Fibroblast of mammary gland (primary cell): Measurements from ENCODE around the gene TREML4.

Experiments used
- DNase-seq: peaks from one replicate; pipeline ENCODE4 v3.0.0-alpha.2; 2010; ENCODE audit warnings: low read depth
- H3K4me3 ChIP-seq: 2 replicates; pipeline ENCODE4 v1.5.1; 2011; ENCODE audit warnings: low read depth, mild to moderate bottlenecking, low read length, moderate library complexity; ENCODE audit not compliant: control insufficient read depth
- TF ChIP-seq, protein P1 (sequence below): conservative IDR thresholded peaks from 2 replicates; pipeline ENCODE4 v1.5.1; 2011; ENCODE audit warnings: low read depth, low read length, inconsistent platforms; ENCODE audit not compliant: control insufficient read depth, insufficient read depth

TREML4 gene

DNA sequence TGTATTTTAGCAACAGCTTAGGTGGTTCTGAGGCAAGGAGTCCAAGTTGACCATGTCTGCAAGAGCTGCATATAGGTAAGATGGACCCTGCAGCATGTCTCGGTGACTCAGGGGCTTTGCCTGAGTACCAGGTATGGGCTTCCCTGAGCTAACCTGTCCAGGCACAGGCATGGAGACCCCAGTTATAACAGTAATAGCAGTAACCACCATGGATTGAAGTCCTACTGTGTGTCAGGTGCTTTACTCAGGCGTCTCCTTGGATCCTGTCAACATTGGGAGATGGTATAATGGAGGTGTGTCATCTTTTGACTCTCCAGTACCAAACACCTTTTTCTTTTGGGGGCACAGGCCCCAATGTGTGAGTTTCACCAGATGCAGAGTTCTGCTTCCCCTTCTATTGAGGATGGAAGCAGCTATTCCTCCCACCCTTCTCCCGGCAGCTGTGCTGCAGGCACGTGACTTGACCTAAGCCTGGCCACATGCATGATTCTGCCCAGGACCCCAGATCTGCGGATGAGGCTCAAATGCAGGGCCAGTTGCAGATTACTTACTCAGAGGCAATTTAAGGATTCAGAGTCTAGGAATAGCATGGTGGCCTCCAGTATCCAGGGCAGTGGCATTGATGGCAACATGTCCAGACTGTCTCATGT is 44.6 kb downstream of the TREML4 start:
- H3K4me3 ChIP-seq: no peak overlapping the region
- no peak for DNase-seq

DNA sequence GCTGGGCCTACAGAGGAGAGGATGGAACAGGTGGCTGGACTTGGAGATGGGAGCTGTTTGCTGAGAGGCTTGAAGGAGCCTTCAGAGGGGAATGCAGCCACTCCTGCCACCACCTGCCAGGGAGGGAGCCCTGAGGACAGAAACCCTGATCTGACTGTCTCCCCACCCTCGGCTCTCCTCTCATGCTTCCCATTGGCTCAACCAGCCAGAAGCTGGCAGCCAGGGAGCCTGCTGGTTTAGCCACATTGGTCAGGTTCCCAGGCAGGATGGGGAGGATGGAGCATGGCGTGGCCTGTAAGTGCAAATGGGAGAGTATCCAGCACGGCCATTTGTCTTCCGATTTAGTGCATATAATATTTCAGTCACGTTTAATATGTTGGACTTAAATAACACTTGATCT is 45.6 kb downstream of the TREML4 start:
- no peak overlapping the region for H3K4me3 ChIP-seq
- TF ChIP-seq, protein P1, sequence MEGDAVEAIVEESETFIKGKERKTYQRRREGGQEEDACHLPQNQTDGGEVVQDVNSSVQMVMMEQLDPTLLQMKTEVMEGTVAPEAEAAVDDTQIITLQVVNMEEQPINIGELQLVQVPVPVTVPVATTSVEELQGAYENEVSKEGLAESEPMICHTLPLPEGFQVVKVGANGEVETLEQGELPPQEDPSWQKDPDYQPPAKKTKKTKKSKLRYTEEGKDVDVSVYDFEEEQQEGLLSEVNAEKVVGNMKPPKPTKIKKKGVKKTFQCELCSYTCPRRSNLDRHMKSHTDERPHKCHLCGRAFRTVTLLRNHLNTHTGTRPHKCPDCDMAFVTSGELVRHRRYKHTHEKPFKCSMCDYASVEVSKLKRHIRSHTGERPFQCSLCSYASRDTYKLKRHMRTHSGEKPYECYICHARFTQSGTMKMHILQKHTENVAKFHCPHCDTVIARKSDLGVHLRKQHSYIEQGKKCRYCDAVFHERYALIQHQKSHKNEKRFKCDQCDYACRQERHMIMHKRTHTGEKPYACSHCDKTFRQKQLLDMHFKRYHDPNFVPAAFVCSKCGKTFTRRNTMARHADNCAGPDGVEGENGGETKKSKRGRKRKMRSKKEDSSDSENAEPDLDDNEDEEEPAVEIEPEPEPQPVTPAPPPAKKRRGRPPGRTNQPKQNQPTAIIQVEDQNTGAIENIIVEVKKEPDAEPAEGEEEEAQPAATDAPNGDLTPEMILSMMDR: no peak
- no peak for DNase-seq

More for the DNA sequence above, 44.6 kb downstream of the TREML4 start:
- TF ChIP-seq, protein P1: no peak

DNA sequence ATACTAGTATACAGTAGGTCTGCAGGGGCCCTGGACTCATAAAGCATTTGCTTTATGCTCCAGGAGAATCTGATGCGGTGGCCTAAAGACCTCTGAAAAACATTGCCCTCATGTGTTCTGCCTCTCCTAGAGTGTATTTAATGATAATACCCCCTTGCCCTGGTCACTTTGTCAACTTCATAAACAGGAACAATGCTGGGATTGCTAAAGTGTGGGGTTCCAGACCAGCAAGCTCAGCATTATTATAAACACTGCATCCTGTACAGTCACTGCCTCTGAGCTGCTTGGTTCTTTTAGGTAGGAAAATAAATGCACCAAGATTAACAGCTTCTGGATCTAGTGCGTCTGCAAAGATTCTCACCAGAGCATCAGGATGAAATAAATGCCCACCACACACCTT is 46.1 kb downstream of the TREML4 start:
- no peak overlapping the region for H3K4me3 ChIP-seq
- TF ChIP-seq, protein P1: no peak
- no peak for DNase-seq

DNA sequence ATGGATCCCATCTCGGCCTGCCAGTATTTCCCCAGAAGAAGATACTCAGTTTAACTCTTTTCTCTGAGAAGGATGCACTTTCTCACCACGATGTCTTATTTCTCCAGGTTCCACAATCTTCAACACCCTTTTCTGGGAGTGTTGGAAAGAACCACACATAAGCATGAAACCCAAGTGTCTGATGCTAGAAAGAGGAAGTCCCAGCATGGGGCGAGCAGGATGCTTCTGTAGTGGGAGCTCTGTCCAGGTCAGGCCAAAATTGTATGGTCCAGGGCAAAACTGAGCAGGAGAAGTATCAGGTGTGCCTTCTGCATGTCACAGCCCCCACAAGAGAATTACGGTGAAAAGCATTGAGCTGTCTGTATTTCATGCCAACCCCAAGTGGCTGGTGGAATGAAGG is 47.3 kb downstream of the TREML4 start:
- no peak for DNase-seq
- TF ChIP-seq, protein P1: no peak
- no peak overlapping the region for H3K4me3 ChIP-seq

DNA sequence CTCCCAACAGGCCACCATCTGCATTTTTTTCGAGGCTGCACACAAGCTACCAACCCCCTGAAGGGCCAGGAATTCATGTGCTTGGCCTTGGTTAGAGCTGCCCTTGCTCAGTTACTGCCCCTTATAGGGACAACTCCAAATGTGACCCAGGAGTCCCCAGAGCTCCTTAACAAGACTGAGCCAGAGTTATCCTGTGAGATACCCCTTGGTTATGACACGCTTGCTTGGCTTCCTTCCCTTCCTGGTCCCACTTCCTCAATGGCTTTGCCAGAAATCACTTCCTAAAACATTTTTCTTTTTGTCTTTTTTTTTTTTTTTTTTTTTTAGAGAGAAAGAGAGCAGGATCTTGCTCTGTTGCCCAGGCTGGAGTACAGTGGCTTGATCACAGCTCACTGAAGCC is 49.5 kb downstream of the TREML4 start:
- TF ChIP-seq, protein P1: no peak
- no peak for DNase-seq
- no peak overlapping the region for H3K4me3 ChIP-seq

DNA sequence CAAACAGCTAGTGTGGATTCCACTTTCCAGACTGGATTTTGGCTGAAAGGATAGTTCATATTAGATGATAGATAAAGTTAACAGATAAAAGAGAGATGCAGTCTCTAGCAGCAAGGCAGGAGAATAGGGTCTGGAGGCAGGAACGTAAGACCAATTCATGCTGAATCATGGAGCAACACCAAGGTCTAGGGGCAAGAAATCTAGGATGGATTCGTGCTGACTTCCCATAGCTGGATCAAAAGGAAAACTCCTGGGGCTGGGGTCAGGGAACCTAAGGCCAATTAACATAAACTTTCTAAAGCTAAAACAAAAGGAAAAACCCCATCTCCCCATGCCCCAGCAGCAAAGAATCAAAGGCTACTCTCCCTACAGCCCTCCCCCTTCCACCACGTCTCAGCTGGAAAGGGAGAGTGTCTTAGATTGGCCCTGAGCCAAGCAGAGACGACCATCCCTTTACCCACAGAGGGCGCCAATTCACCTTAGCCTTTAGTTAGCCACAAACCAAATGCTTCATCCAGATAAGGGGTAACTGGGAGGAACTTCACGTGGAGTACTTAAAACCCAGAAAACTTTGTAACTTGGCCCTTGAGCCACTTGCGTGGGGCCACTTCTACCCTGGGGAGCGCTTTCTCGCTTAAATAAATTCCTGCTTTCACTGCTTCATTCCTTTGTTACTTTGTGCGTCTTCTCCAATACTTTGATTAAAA is 50.7 kb downstream of the TREML4 start:
- H3K4me3 ChIP-seq: no peak overlapping the region
- TF ChIP-seq, protein P1: peak; percentile 62
- peak; percentile 63 for DNase-seq
